GM12872 (cell line): ENCODE data around the gene ZNF543.

ENCODE experiments used
- TF ChIP-seq, protein P1 (sequence below): IDR thresholded peaks from 3 replicates; pipeline ENCODE4 v1.5.1; 2011; ENCODE audit warnings: low read depth, mild to moderate bottlenecking, low read length, moderate library complexity; ENCODE audit not compliant: insufficient read depth

ZNF543 gene

DNA sequence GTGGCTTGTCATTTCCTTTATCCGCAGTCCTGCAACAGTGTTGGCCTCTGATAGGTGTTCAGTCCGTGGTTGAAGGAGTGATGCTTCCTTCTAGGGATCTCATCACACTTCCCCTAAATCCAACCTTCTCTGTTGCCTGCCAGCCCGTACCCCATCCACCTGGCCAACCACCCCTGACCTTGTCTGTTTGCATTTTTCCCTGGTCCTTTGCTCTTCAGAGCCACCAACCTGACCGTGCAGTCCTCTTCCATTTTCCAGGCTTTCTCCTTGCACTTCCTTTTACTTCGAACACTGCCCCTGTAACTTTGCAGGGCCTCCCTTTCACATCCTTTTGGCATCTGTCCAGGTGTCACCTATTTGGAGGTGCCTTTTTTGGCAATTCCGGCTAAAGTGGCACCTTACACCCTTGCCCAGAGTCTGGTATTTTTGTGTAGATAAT lies 39.3 kb upstream of the ZNF543 start:
- TF ChIP-seq, protein P1, sequence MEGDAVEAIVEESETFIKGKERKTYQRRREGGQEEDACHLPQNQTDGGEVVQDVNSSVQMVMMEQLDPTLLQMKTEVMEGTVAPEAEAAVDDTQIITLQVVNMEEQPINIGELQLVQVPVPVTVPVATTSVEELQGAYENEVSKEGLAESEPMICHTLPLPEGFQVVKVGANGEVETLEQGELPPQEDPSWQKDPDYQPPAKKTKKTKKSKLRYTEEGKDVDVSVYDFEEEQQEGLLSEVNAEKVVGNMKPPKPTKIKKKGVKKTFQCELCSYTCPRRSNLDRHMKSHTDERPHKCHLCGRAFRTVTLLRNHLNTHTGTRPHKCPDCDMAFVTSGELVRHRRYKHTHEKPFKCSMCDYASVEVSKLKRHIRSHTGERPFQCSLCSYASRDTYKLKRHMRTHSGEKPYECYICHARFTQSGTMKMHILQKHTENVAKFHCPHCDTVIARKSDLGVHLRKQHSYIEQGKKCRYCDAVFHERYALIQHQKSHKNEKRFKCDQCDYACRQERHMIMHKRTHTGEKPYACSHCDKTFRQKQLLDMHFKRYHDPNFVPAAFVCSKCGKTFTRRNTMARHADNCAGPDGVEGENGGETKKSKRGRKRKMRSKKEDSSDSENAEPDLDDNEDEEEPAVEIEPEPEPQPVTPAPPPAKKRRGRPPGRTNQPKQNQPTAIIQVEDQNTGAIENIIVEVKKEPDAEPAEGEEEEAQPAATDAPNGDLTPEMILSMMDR, result no peak

DNA sequence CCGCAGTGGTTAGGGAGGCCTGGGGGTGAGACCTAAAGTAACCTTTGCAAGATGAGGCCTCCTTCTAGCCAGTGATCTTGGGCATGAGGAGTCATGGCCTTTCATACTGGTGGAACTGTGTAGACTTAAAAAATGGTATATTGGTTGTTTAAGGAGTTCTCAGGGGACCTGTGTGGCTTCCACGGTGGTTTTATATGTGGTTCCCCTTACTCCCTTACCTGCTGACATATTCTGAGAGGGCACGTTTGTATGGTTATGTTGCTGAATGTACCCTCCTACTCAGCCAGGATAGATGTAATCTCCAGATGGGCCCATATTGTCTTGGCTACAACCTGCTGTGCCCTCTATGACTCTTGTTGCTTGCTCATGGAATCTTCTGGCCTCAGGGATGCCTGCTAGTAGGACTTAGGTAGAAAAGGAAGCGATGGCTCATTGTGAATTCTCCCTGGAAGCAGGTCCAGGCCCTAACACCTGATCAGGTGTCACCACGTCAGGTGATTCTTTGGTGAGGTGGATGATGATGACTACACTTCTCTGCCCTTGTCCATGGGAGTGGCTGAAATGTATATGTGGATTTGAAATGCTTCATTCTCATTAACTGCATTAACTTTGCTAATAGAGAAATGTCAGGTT lies 38.1 kb upstream of the ZNF543 start:
- TF ChIP-seq, protein P1, result no peak

DNA sequence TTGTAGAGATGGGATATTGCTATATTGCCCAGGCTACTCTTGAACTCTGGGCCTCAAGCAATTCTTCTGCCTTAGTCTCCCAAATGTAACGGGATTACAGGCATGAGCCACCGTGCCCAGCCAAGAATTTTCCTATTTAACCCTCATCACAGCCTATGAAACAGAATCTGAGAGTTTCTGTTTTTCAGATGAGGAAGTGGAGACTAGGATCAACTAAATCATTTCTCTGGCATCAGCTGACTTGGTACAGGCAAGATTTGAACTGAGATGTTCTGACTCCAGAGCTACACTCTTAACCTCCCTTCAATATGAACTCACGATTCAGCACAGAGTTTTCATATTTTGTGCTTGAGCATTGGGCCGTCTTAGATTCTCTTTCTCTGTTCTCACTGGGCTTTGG lies 31.9 kb upstream of the ZNF543 start:
- TF ChIP-seq, protein P1, result no peak

DNA sequence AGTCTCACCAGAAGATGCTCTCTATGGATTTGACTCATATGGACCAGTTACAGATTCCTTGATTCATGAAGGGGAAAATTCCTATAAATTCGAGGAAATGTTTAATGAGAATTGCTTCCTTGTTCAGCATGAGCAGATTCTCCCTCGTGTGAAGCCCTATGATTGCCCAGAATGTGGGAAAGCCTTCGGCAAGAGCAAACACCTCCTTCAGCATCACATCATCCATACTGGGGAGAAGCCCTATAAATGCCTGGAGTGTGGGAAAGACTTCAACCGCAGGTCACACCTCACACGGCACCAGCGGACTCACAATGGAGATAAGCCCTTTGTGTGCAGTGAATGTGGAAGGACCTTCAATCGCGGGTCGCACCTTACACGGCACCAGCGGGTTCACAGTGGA lies 29.3 kb upstream of the ZNF543 start:
- TF ChIP-seq, protein P1, result no peak

GRCh38 chr19:57292547-57292946 lies 27.7 kb upstream of the ZNF543 start:
- TF ChIP-seq, protein P1, result no peak

GRCh38 chr19:57293719-57294118 lies 26.6 kb upstream of the ZNF543 start:
- TF ChIP-seq, protein P1, result no peak

DNA sequence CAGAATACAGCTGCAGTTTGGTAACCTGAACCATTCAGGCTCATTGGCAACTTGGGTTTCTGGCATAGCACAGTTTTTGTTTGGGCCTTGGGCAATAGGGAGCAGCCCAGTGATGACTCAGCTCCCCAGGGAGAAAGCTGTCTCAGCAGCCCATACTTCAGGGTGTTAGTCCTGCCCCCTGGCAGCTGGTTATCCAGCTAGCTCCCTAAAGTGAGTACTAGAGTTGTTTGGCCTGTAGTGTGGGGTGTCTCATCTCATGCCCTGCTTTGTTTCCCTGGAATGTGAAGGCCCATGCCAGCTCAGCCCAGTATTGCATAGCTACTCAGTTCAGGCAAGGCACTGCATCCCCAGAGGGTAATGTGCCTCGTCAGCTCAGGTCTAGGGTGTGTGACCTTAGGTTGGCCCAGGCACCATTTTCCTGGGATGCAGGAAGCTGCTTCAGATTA lies 18.2 kb upstream of the ZNF543 start:
- TF ChIP-seq, protein P1, result no peak
